ENCODE measurements around the gene MEPCE. TPM values are rescaled to one million over a fixed set of nuclear protein-coding genes. Genes with fewer than 3 reads are reported as not detected.
A peak's percentile ranks its signal among the peaks of the same experiment; 100 is the strongest.

MEPCE gene, protein sequence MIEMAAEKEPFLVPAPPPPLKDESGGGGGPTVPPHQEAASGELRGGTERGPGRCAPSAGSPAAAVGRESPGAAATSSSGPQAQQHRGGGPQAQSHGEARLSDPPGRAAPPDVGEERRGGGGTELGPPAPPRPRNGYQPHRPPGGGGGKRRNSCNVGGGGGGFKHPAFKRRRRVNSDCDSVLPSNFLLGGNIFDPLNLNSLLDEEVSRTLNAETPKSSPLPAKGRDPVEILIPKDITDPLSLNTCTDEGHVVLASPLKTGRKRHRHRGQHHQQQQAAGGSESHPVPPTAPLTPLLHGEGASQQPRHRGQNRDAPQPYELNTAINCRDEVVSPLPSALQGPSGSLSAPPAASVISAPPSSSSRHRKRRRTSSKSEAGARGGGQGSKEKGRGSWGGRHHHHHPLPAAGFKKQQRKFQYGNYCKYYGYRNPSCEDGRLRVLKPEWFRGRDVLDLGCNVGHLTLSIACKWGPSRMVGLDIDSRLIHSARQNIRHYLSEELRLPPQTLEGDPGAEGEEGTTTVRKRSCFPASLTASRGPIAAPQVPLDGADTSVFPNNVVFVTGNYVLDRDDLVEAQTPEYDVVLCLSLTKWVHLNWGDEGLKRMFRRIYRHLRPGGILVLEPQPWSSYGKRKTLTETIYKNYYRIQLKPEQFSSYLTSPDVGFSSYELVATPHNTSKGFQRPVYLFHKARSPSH
- 33.3 and 101 TPM in 2 replicates for total RNA-seq (2011; cell fraction: chromatin; rRNA removed; ENCODE audit: low replicate concordance)
- total RNA-seq (2011; cell fraction: nucleolus; rRNA removed), result 57.9 and 76.5 TPM in 2 replicates
- 40.2 and 43.9 TPM in 2 replicates for total RNA-seq (2011; cell fraction: nucleoplasm; rRNA removed)
- total RNA-seq (2014; rRNA removed) (50.6 and 65.4 TPM in 2 replicates), total RNA-seq (2014; rRNA removed; fragmentation: Illumina TruSeq; extraction: Trizol) (24.9 and 29.5 TPM in 2 replicates), total RNA-seq (2015; rRNA removed; fragmentation: Illumina TruSeq; extraction: Trizol) (60.3 and 60.4 TPM in 2 replicates), total RNA-seq (2021) (72.8 and 76.3 TPM in 2 replicates), polyA plus RNA-seq (2011; rRNA removed) (16.1 and 16.7 TPM in 2 replicates), polyA plus RNA-seq (2014; fragmentation: Illumina TruSeq; extraction: Trizol) (66.5 and 77.3 TPM in 2 replicates), polyA plus RNA-seq (2014; fragmentation: Nextera tagmentation; extraction: Ambion mirVana) (10 to 100 TPM; 10.9 to 13.7 TPM), polyA plus RNA-seq (2014; rRNA removed) (42.7 and 44.1 TPM in 2 replicates), polyA minus RNA-seq (2011; rRNA and poly(A)+ RNA removed) (20.0 and 29.4 TPM in 2 replicates), Bru-seq, nascent RNA (percentile 95 among the genes with signal in this experiment), BruChase-seq, experiment 1, labeled RNA remaining after a 2-hour chase (percentile 93 among the genes with signal in this experiment), BruChase-seq, experiment 2, labeled RNA remaining after a 6-hour chase (percentile 92 among the genes with signal in this experiment)
- polyA plus RNA-seq (2011; cell fraction: cytosol; rRNA removed), result 13.0 and 28.0 TPM in 2 replicates
- polyA plus RNA-seq (2011; cell fraction: nucleus; rRNA removed), result 23.6 and 47.0 TPM in 2 replicates
- polyA plus RNA-seq (2012), result 54.7 and 58.7 TPM in 2 replicates
- polyA minus RNA-seq (2011; cell fraction: cytosol; rRNA and poly(A)+ RNA removed), result 18.7 and 24.0 TPM in 2 replicates
- polyA minus RNA-seq (2011; cell fraction: nucleus; rRNA and poly(A)+ RNA removed), result 27.9 and 29.5 TPM in 2 replicates
- long read RNA-seq, experiment 1, transcript MEPCE-201 (4 exons, 3,030 nt), result major isoform, 148 of 202 reads
- long read RNA-seq, experiment 1, partial matches to known transcripts, result 19 of 202 reads
- long read RNA-seq, experiment 1, other reads (novel, unspliced or antisense), result 35 of 202 reads
- long read RNA-seq, experiment 2, transcript MEPCE-201 (4 exons, 3,030 nt), result major isoform, 89 of 115 reads
- long read RNA-seq, experiment 2, partial matches to known transcripts, result 13 of 115 reads
- long read RNA-seq, experiment 2, other reads (novel, unspliced or antisense), result 13 of 115 reads
- long read RNA-seq, experiment 3, partial matches to known transcripts, result 5 of 8 reads
- long read RNA-seq, experiment 3, other reads (novel, unspliced or antisense), result 1 of 8 reads

- Histone ChIP-seq H3K27me3 (ENCODE audit: control insufficient read depth in 2 of 2, insufficient read depth in 2 of 2, low read length in 2 of 2) (no peaks in the 10 kb centered on the region), H2AFZ (ENCODE audit: low read depth, low read length) (peak within 1 kb of the TSS; percentile 98), H3K4me2 (ENCODE audit: insufficient read depth, low read length) (peak within 1 kb of the TSS; percentile 97), H3K9me3 (replicated peaks; ENCODE audit: control insufficient read depth, insufficient read depth, low read depth, low read length) (peaks cover 4% of the 10 kb centered on the region; the same call in 1 of the 2 replicates), H3K4me3 (peak within 1 kb of the TSS; percentile 82), H3K79me2 (ENCODE audit: control insufficient read depth, insufficient read depth, low read length) (peaks cover 54% of the 10 kb centered on the region), H3K27ac (ENCODE audit: extremely low read depth, low read depth, low read length) (peak within 1 kb of the TSS; percentile 98), H3K36me3 (ENCODE audit: control insufficient read depth, insufficient read depth, low read length) (peaks cover 45% of the 10 kb centered on the region), H3K4me1 (replicated peaks in 1 of 2; ENCODE audit: control insufficient read depth in 2 of 2, insufficient read depth in 2 of 2, low read length in 2 of 2) (peaks cover 39 to 56% of the 10 kb centered on the region in 2 experiments), H3K9ac (ENCODE audit: insufficient read depth in 1 of 2, low read depth in 2 of 2, low read length in 2 of 2) (peak within 1 kb of the TSS; percentile 96 to 97), H3K9me1 (ENCODE audit: control insufficient read depth, insufficient read depth, low read length) (peaks cover 15% of the 10 kb centered on the region), H4K20me1 (replicated peaks; ENCODE audit: control insufficient read depth, insufficient read depth, low read length) (peaks cover 22% of the 10 kb centered on the region)
- ATAC-seq (peak; percentile 67), DNase-seq (ENCODE audit: extremely low read depth in 1 of 4, low spot score in 3 of 4) (peak; percentile 96 to 99 (median 98)), FAIRE-seq (no peak)
- CTCF ChIA-PET (ENCODE audit: low intra/inter-chr PET ratio), result no interaction called here
- POLR2A ChIA-PET, result interaction anchor here (0.6 to 3.7 kb wide), 43 partner anchors 9 to 735 kb away, joined by 3 to 58 read pairs (median 4); partner anchors contain the start of genes FBXO24, LRCH4, MOSPD3 and TSC22D4
- 2% methylated on average over 70 of the region's 95 CpGs for WGBS (ENCODE audit: insufficient coverage, low coverage, missing lambda C conversion rate)
- TSS peak; percentile 78 for BruUV-seq (replicated peaks)
- intact Hi-C loops (cut with micrococcal nuclease), result loop anchor here (1.0 to 2.0 kb wide), 2 partner anchors 15 to 20 kb away; no protein-coding TSS in a partner anchor
- in situ Hi-C loops (cut with MboI), result no loop called here
- TF ChIP-seq RNF2 (IDR thresholded peaks at IDR 0.05) (no peak), GATAD2B (IDR thresholded peaks at IDR 0.05; ENCODE audit: borderline replicate concordance) (no peak; the same call in 1 of the 2 replicates), ERF (CRISPR knock-in tag; IDR thresholded peaks at IDR 0.05) (peak; percentile 84; the same call in 1 of the 2 replicates), GMEB1 (CRISPR knock-in tag; IDR thresholded peaks at IDR 0.05) (peak; percentile 87), SMC3 (conservative IDR thresholded peaks at IDR 0.05; ENCODE audit: insufficient read depth, low read depth, low read length) (0 out of 2 replicates have a peak, but pooled peaks have one; percentile 11), RUNX1 (IDR thresholded peaks at IDR 0.05; ENCODE audit: low read depth) (no peak)
These were observed at the start of gene MEPCE for GRCh38 chr7:100429637-100430492. MEPCE (plus strand) TSS chr7:100429831; CDS start chr7:100430019, 188 bp downstream.
